ENCODE measurements around the gene IGF1R. TPM values are rescaled to one million over a fixed set of nuclear protein-coding genes. Genes with fewer than 3 reads are reported as not detected.

IGF1R gene
- total RNA-seq, 1 donor from 2014 or later, result 23.5 TPM

GRCh38 chr15:98782801-98783200, 134.5 kb downstream of the IGF1R start:
- Histone ChIP-seq H2AFZ (replicated peaks) (no peak overlapping the region), H3K4me3 (no peak overlapping the region), H3K4me2 (no peak overlapping the region), H3K9me3 (ENCODE audit: low read depth) (no peaks in the 10 kb centered on the region), H3K36me3 (no peaks in the 10 kb centered on the region), H3K27ac (no peak overlapping the region), H4K20me1 (ENCODE audit: low read depth) (peaks cover 95% of the 10 kb centered on the region), H3K9ac (no peak overlapping the region), H3K4me1 (peaks cover 39% of the 10 kb centered on the region), H3K27me3 (no peaks in the 10 kb centered on the region), H3K79me2 (ENCODE audit: low read depth) (peaks cover 89% of the 10 kb centered on the region), H3F3A (ENCODE audit: low read depth) (peaks cover 44% of the 10 kb centered on the region)
- no peak overlapping the region for H3K27ac Mint-ChIP-seq
- H3K27me3 Mint-ChIP-seq (ENCODE audit: insufficient read depth, low read depth), result peaks cover 2% of the 10 kb centered on the region
- H3K36me3 Mint-ChIP-seq, result peaks cover 4% of the 10 kb centered on the region
- no peak overlapping the region for H3K4me3 Mint-ChIP-seq
- H3K4me1 Mint-ChIP-seq, result peaks cover 50% of the 10 kb centered on the region
- TF ChIP-seq CTCF (IDR thresholded peaks at IDR 0.05) (no peak), EZH2 (IDR thresholded peaks at IDR 0.05) (no peak), EZH2phosphoT487 (IDR thresholded peaks at IDR 0.05) (no peak)
- peaks cover 2% of the 10 kb centered on the region for H3K9me3 Mint-ChIP-seq
- no peak for DNase-seq (ENCODE audit: low spot score)

GRCh38 chr15:98785431-98785806, 137.1 kb downstream of the IGF1R start:
- Histone ChIP-seq H3F3A (ENCODE audit: low read depth) (peaks cover 32% of the 10 kb centered on the region), H4K20me1 (ENCODE audit: low read depth) (peaks cover 95% of the 10 kb centered on the region), H3K9ac (no peak overlapping the region), H3K4me1 (peaks cover 64% of the 10 kb centered on the region), H3K36me3 (no peaks in the 10 kb centered on the region), H3K27me3 (no peaks in the 10 kb centered on the region), H3K27ac (peak overlapping the region; percentile 47), H3K4me2 (peak overlapping the region; percentile 75), H3K9me3 (ENCODE audit: low read depth) (no peaks in the 10 kb centered on the region), H3K79me2 (ENCODE audit: low read depth) (peaks cover 96% of the 10 kb centered on the region), H3K4me3 (peak overlapping the region; percentile 35), H2AFZ (replicated peaks) (no peak overlapping the region)
- H3K4me1 Mint-ChIP-seq, result peaks cover 71% of the 10 kb centered on the region
- TF ChIP-seq EZH2 (IDR thresholded peaks at IDR 0.05) (no peak), CTCF (IDR thresholded peaks at IDR 0.05) (no peak), EZH2phosphoT487 (IDR thresholded peaks at IDR 0.05) (no peak)
- no peaks in the 10 kb centered on the region for H3K9me3 Mint-ChIP-seq
- H3K4me3 Mint-ChIP-seq, result peak overlapping the region; percentile 68
- H3K27ac Mint-ChIP-seq, result peak overlapping the region; percentile 95
- no peak for DNase-seq (ENCODE audit: low spot score)
- H3K27me3 Mint-ChIP-seq (ENCODE audit: insufficient read depth, low read depth), result no peaks in the 10 kb centered on the region
- peaks cover 2% of the 10 kb centered on the region for H3K36me3 Mint-ChIP-seq

GRCh38 chr15:98785807-98786621, 137.7 kb downstream of the IGF1R start:
- TF ChIP-seq EZH2phosphoT487 (IDR thresholded peaks at IDR 0.05) (peak; percentile 70), EZH2 (IDR thresholded peaks at IDR 0.05) (no peak)

GRCh38 chr15:98786717-98787116, 138.4 kb downstream of the IGF1R start:
- Histone ChIP-seq H3K36me3 (no peaks in the 10 kb centered on the region), H3K27me3 (no peaks in the 10 kb centered on the region), H3F3A (ENCODE audit: low read depth) (peaks cover 29% of the 10 kb centered on the region), H3K4me3 (no peak overlapping the region), H4K20me1 (ENCODE audit: low read depth) (peaks cover 95% of the 10 kb centered on the region), H2AFZ (replicated peaks) (no peak overlapping the region), H3K27ac (no peak overlapping the region), H3K9me3 (ENCODE audit: low read depth) (no peaks in the 10 kb centered on the region), H3K4me1 (peaks cover 77% of the 10 kb centered on the region), H3K9ac (no peak overlapping the region), H3K4me2 (peak overlapping the region; percentile 75), H3K79me2 (ENCODE audit: low read depth) (peaks cover 96% of the 10 kb centered on the region)
- DNase-seq (ENCODE audit: low spot score), result no peak
- H3K9me3 Mint-ChIP-seq, result no peaks in the 10 kb centered on the region
- no peaks in the 10 kb centered on the region for H3K27me3 Mint-ChIP-seq (ENCODE audit: insufficient read depth, low read depth)
- H3K4me3 Mint-ChIP-seq, result peak overlapping the region; percentile 68
- TF ChIP-seq EZH2phosphoT487 (IDR thresholded peaks at IDR 0.05), result no peak
- TF ChIP-seq EZH2 (IDR thresholded peaks at IDR 0.05), result no peak
- no peak for TF ChIP-seq CTCF (IDR thresholded peaks at IDR 0.05)
- H3K27ac Mint-ChIP-seq, result peak overlapping the region; percentile 95
- peaks cover 2% of the 10 kb centered on the region for H3K36me3 Mint-ChIP-seq
- peaks cover 80% of the 10 kb centered on the region for H3K4me1 Mint-ChIP-seq

More at GRCh38 chr15:98785807-98786621, 137.7 kb downstream of the IGF1R start:
- H3K36me3 ChIP-seq, result no peaks in the 10 kb centered on the region
- peak overlapping the region; percentile 35 for H3K4me3 ChIP-seq
- Mint-ChIP-seq H3K4me3 (peak overlapping the region; percentile 68), H3K4me1 (peaks cover 77% of the 10 kb centered on the region), H3K27me3 (ENCODE audit: insufficient read depth, low read depth) (no peaks in the 10 kb centered on the region), H3K9me3 (no peaks in the 10 kb centered on the region), H3K36me3 (peaks cover 2% of the 10 kb centered on the region), H3K27ac (peak overlapping the region; percentile 95)
- H3K9ac ChIP-seq, result no peak overlapping the region
- no peak overlapping the region for H2AFZ ChIP-seq (replicated peaks)
- peak overlapping the region; percentile 75 for H3K4me2 ChIP-seq
- no peaks in the 10 kb centered on the region for H3K9me3 ChIP-seq (ENCODE audit: low read depth)
- H4K20me1 ChIP-seq (ENCODE audit: low read depth), result peaks cover 95% of the 10 kb centered on the region
- H3K27me3 ChIP-seq, result no peaks in the 10 kb centered on the region
- H3K79me2 ChIP-seq (ENCODE audit: low read depth), result peaks cover 96% of the 10 kb centered on the region
- peak overlapping the region; percentile 47 for H3K27ac ChIP-seq
- peak; percentile 96 for DNase-seq (ENCODE audit: low spot score)
- peaks cover 70% of the 10 kb centered on the region for H3K4me1 ChIP-seq
- peaks cover 30% of the 10 kb centered on the region for H3F3A ChIP-seq (ENCODE audit: low read depth)

Measured in neural progenitor cell (in vitro differentiated cells).